OCI-LY1 (cell line): ENCODE data around the gene ZNF253.
"Not testable (repeated sequence)": the region's sequence is repeated elsewhere in the genome, so short reads cannot be mapped to it uniquely, and the experiment has no call there.

Experiments used
- H2AFZ ChIP-seq: fragments of 200-600 bp; sonication (generic), shearing (Covaris generic); 2 replicates; pipeline ENCODE4 v1.6.0; 2014; ENCODE audit warnings: antibody characterized with exemption, mild to moderate bottlenecking, low read length
- H3F3A ChIP-seq: fragments of 200-600 bp; sonication (generic), shearing (Covaris generic); 2 replicates; pipeline ENCODE4 v1.6.0; 2014; ENCODE audit warnings: mild to moderate bottlenecking, antibody characterized with exemption, low read length, moderate library complexity; ENCODE audit not compliant: insufficient read depth
- H3K27ac ChIP-seq: fragments of 200-600 bp; sonication (generic); 2 replicates; pipeline ENCODE4 v1.5.1; 2014; ENCODE audit warnings: low read length, mixed run types, mild to moderate bottlenecking, low read depth; ENCODE audit not compliant: poor library complexity, severe bottlenecking
- H3K27me3 ChIP-seq: fragments of 200-600 bp; sonication (generic); 2 replicates; pipeline ENCODE4 v1.6.0; 2014; ENCODE audit warnings: antibody characterized with exemption, mild to moderate bottlenecking, low read length, moderate library complexity; ENCODE audit not compliant: insufficient read depth
- H3K36me3 ChIP-seq: fragments of 200-600 bp; sonication (generic); 2 replicates; pipeline ENCODE4 v1.6.1; 2014; ENCODE audit warnings: mild to moderate bottlenecking, antibody characterized with exemption, low read length, moderate library complexity, mixed read lengths; ENCODE audit not compliant: insufficient read depth
- H3K4me1 ChIP-seq: fragments of 200-600 bp; sonication (generic); 2 replicates; pipeline ENCODE4 v1.5.1; 2014; ENCODE audit warnings: mild to moderate bottlenecking, low read length, moderate library complexity; ENCODE audit not compliant: insufficient read depth, severe bottlenecking
- H3K4me2 ChIP-seq: fragments of 200-600 bp; sonication (generic), shearing (Covaris generic); 2 replicates; pipeline ENCODE4 v1.6.1; 2014; ENCODE audit warnings: low read length
- H3K4me3 ChIP-seq: fragments of 200-600 bp; sonication (generic); 2 replicates; pipeline ENCODE4 v1.5.1; 2014; ENCODE audit warnings: low read length, low read depth, mild to moderate bottlenecking, mixed read lengths; ENCODE audit not compliant: poor library complexity, severe bottlenecking
- H3K79me2 ChIP-seq: fragments of 200-600 bp; shearing (Covaris generic); 2 replicates; pipeline ENCODE4 v1.6.1; 2016; ENCODE audit warnings: mixed run types, low read length, mixed read lengths; ENCODE audit not compliant: insufficient read depth
- H3K9ac ChIP-seq: fragments of 200-600 bp; sonication (generic), shearing (Covaris generic); 2 replicates; pipeline ENCODE4 v1.6.1; 2014; ENCODE audit warnings: mild to moderate bottlenecking, low read length, mixed read lengths
- H3K9me2 ChIP-seq: fragments of 200-600 bp; sonication (generic), shearing (Covaris generic); 2 replicates; pipeline ENCODE4 v1.6.1; 2014; ENCODE audit warnings: low read depth, mild to moderate bottlenecking, low read length, mixed read lengths
- H3K9me3 ChIP-seq: fragments of 200-600 bp; shearing (Covaris generic); 2 replicates; pipeline ENCODE4 v1.6.1; 2014; ENCODE audit warnings: low read length, mixed read lengths
- H4K20me1 ChIP-seq: fragments of 200-600 bp; sonication (generic), shearing (Covaris generic); 2 replicates; pipeline ENCODE4 v1.6.0; 2016; ENCODE audit warnings: mild to moderate bottlenecking, low read length; ENCODE audit not compliant: insufficient read depth
- EZH2 ChIP-seq: fragments of 200-600 bp; sonication (generic), shearing (Covaris generic); IDR thresholded peaks from 2 replicates; pipeline ENCODE4 v1.8.0; 2017; ENCODE audit warnings: borderline replicate concordance, mixed run types, mild to moderate bottlenecking, antibody characterized with exemption, low read length, moderate library complexity, mixed read lengths
- TF ChIP-seq, protein P1 (sequence below): fragments of 200-600 bp; sonication (generic), shearing (Covaris generic); IDR thresholded peaks from 2 replicates; pipeline ENCODE4 v1.5.1; 2017; ENCODE audit warnings: mild to moderate bottlenecking, antibody characterized with exemption, low read length, moderate library complexity, mixed read lengths

ZNF253 gene

DNA sequence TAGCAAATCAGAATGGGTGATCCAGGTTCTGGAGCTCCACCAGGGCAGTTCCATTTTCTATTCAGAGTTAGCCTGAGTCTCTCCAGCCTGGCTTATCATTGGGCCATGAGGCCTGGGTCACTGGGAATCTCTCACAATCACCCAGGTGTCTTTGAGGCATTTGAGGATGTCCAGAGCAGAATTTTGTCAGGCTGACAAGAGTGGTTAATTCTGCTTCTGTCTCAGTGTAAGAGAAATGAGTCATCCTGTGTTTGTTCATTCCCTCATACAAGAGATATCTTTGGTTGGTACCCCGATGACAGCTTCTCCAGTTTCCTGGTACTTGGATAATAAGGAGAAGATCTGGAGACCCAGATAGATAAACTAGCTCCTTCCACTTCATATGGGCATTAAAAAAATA lies 45.5 kb downstream of the ZNF253 start:
- H3K79me2 ChIP-seq: peaks cover 3% of the 10 kb centered on the region; the same call in 1 of the 2 replicates
- no peaks in the 10 kb centered on the region for H3K4me1 ChIP-seq
- H2AFZ ChIP-seq: no peak overlapping the region
- no peaks in the 10 kb centered on the region for H3F3A ChIP-seq
- H3K36me3 ChIP-seq: peaks cover 43% of the 10 kb centered on the region
- H3K9me3 ChIP-seq: peaks cover 18% of the 10 kb centered on the region
- H3K4me3 ChIP-seq: no peak overlapping the region
- H3K27me3 ChIP-seq: no peaks in the 10 kb centered on the region
- H3K9ac ChIP-seq: no peak overlapping the region
- no peaks in the 10 kb centered on the region for H4K20me1 ChIP-seq
- no peak overlapping the region for H3K27ac ChIP-seq
- TF ChIP-seq, protein P1, sequence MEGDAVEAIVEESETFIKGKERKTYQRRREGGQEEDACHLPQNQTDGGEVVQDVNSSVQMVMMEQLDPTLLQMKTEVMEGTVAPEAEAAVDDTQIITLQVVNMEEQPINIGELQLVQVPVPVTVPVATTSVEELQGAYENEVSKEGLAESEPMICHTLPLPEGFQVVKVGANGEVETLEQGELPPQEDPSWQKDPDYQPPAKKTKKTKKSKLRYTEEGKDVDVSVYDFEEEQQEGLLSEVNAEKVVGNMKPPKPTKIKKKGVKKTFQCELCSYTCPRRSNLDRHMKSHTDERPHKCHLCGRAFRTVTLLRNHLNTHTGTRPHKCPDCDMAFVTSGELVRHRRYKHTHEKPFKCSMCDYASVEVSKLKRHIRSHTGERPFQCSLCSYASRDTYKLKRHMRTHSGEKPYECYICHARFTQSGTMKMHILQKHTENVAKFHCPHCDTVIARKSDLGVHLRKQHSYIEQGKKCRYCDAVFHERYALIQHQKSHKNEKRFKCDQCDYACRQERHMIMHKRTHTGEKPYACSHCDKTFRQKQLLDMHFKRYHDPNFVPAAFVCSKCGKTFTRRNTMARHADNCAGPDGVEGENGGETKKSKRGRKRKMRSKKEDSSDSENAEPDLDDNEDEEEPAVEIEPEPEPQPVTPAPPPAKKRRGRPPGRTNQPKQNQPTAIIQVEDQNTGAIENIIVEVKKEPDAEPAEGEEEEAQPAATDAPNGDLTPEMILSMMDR: no peak
- no peak for TF ChIP-seq EZH2
- H3K9me2 ChIP-seq: no peaks in the 10 kb centered on the region
- no peak overlapping the region for H3K4me2 ChIP-seq

DNA sequence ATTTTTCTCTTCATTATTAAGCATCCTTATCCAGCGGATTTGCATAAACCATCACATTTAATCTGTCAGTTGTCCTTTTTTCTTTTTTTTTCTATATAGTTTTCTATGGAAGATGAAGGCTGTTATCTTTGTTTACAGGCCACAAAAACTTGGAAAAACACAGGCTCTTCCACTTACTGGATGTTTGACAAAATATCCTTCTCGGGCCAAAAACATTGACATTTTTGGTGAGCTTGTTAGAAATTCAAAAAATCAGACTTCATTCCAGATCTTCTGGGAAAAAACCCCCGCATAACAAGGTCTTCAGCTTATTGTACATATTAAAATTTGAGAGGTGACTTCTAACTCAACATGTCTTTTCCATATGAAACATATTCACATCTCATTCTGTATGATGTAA lies 48.9 kb downstream of the ZNF253 start:
- H3K27me3 ChIP-seq: no peaks in the 10 kb centered on the region
- peaks cover 37% of the 10 kb centered on the region for H3K36me3 ChIP-seq
- peaks cover 13% of the 10 kb centered on the region for H3K9me3 ChIP-seq
- no peak overlapping the region for H3K4me3 ChIP-seq
- no peak overlapping the region for H3K4me2 ChIP-seq
- no peak overlapping the region for H3K9ac ChIP-seq
- no peaks in the 10 kb centered on the region for H3F3A ChIP-seq
- H3K79me2 ChIP-seq: no peaks in the 10 kb centered on the region
- no peaks in the 10 kb centered on the region for H3K4me1 ChIP-seq
- H4K20me1 ChIP-seq: no peaks in the 10 kb centered on the region
- no peak overlapping the region for H3K27ac ChIP-seq
- TF ChIP-seq, protein P1: no peak
- TF ChIP-seq EZH2: no peak
- no peak overlapping the region for H2AFZ ChIP-seq
- H3K9me2 ChIP-seq: no peaks in the 10 kb centered on the region

GRCh38 chr19:19930417-19930816 lies 64.7 kb downstream of the ZNF253 start:
- not testable (repeated sequence) for H3K27ac ChIP-seq, H3K27me3 ChIP-seq, H3K4me1 ChIP-seq, H3K79me2 ChIP-seq, H3K9ac ChIP-seq, H3K9me2 ChIP-seq, H3K4me3 ChIP-seq, H4K20me1 ChIP-seq, H2AFZ ChIP-seq, H3K4me2 ChIP-seq, H3F3A ChIP-seq
- peaks cover 65% of the 10 kb centered on the region for H3K36me3 ChIP-seq
- TF ChIP-seq, protein P1: peak; percentile 32; the same call in 1 of the 2 replicates
- peaks cover 31% of the 10 kb centered on the region for H3K9me3 ChIP-seq

DNA sequence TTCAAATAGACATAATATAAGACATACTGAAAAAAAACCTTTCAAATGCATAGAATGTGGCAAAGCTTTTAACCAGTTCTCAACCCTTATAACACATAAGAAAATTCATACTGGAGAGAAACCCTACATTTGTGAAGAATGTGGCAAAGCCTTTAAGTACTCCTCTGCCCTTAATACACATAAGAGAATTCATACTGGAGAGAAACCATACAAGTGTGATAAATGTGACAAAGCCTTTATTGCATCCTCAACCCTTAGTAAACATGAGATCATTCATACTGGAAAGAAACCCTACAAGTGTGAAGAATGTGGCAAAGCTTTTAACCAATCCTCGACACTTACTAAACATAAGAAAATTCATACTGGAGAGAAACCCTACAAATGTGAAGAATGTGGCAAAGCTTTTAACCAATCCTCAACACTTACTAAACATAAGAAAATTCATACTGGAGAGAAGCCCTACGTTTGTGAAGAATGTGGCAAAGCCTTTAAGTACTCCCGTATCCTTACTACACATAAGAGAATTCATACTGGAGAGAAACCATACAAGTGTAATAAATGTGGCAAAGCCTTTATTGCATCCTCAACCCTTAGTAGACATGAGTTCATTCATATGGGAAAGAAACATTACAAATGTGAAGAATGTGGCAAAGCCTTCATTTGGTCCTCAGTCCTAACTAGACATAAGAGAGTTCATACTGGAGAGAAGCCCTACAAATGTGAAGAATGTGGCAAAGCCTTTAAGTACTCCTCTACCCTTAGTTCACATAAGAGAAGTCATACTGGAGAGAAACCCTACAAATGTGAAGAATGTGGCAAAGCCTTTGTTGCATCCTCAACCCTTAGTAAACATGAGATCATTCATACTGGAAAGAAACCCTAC lies 68.0 kb downstream of the ZNF253 start:
- not testable (repeated sequence) for H3K79me2 ChIP-seq, H3K4me3 ChIP-seq, H2AFZ ChIP-seq, H3K27me3 ChIP-seq, H3K9ac ChIP-seq, H4K20me1 ChIP-seq, H3K9me2 ChIP-seq, H3K4me1 ChIP-seq, H3K27ac ChIP-seq, H3K4me2 ChIP-seq, H3F3A ChIP-seq
- peaks cover 37% of the 10 kb centered on the region for H3K36me3 ChIP-seq
- H3K9me3 ChIP-seq: peaks cover 29% of the 10 kb centered on the region
